Neutrophil (primary cell): Measurements from ENCODE around the gene C1QL2.

ENCODE experiments used
- H3K27ac ChIP-seq: fragments of 200-600 bp; sonication (generic); 2 replicates; pipeline ENCODE4 v1.5.1; 2016; ENCODE audit warnings: mild to moderate bottlenecking, moderate library complexity
- H3K27me3 ChIP-seq: fragments of 200-600 bp; sonication (generic); 2 replicates; pipeline ENCODE4 v1.6.0; 2016; ENCODE audit warnings: mild to moderate bottlenecking
- H3K36me3 ChIP-seq: fragments of 200-600 bp; sonication (generic); 2 replicates; pipeline ENCODE4 v1.5.1; 2017
- H3K4me1 ChIP-seq, 2 experiments: fragments of 200-600 bp in 1 of 2; sonication (generic) in 1 of 2; 1 replicate in 1 of 2; 2 replicates in 1 of 2; pipeline versions ENCODE4 v1.5.1 to v1.6.1; 2013 to 2016; ENCODE audit warnings: low read depth in 1 of 2, low read length in 1 of 2, mild to moderate bottlenecking in 1 of 2, moderate library complexity in 1 of 2; ENCODE audit not compliant: control insufficient read depth in 1 of 2, insufficient read depth in 1 of 2
- H3K4me3 ChIP-seq, 2 experiments: fragments of 200-600 bp in 1 of 2; sonication (generic) in 1 of 2; 1 replicate in 1 of 2; 2 replicates in 1 of 2; pipeline ENCODE4 v1.5.1; 2013 to 2016; ENCODE audit warnings: low read depth in 1 of 2, low read length in 1 of 2, mild to moderate bottlenecking in 1 of 2, moderate library complexity in 1 of 2
- H3K9me3 ChIP-seq: fragments of 200-600 bp; sonication (generic); 2 replicates; pipeline ENCODE4 v1.5.1; 2016
- TF ChIP-seq, protein P1 (sequence below): fragments of 200-600 bp; sonication (generic); IDR thresholded peaks from 2 replicates; pipeline ENCODE4 v1.5.1; 2016; ENCODE audit warnings: antibody characterized with exemption

Gene C1QL2

DNA sequence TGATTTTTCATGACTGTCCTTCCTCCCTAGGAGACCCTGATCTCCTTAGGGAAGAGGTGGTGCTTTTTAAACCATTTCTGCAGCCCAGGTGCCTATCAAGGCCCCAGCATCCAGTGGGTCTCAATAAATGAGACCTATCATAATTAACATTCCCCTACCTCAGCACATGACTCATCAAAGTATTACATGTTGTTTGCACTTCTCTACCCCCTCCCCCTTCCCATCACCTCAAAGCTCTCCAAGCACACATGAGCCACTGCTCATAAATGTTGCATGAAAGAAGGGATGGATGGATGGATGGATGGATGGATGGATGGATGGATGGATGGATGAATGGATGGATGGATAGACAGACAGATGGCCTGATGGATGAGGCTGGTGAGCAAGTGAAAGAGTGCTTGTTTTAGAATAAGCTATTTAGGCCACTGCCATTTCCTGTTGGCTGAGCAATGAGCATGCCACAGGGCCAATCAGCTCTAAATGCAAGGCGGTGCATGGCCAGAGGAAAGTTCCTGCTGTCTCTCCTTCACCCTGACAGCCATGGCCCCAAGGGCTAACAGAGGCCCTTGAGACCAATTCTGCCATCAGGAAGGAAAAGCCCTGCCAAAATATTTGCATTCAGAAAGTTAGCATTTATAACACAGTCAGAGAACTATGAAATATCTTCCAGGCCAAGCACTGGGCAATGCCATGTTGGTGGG lies 44.2 kb upstream of the C1QL2 start:
- H3K27me3 ChIP-seq: peaks cover 22% of the 10 kb centered on the region
- no peak overlapping the region for H3K27ac ChIP-seq
- no peaks in the 10 kb centered on the region for H3K36me3 ChIP-seq
- H3K9me3 ChIP-seq: no peaks in the 10 kb centered on the region
- H3K4me3 ChIP-seq: no peak overlapping the region
- no peaks in the 10 kb centered on the region for H3K4me1 ChIP-seq
- TF ChIP-seq, protein P1, sequence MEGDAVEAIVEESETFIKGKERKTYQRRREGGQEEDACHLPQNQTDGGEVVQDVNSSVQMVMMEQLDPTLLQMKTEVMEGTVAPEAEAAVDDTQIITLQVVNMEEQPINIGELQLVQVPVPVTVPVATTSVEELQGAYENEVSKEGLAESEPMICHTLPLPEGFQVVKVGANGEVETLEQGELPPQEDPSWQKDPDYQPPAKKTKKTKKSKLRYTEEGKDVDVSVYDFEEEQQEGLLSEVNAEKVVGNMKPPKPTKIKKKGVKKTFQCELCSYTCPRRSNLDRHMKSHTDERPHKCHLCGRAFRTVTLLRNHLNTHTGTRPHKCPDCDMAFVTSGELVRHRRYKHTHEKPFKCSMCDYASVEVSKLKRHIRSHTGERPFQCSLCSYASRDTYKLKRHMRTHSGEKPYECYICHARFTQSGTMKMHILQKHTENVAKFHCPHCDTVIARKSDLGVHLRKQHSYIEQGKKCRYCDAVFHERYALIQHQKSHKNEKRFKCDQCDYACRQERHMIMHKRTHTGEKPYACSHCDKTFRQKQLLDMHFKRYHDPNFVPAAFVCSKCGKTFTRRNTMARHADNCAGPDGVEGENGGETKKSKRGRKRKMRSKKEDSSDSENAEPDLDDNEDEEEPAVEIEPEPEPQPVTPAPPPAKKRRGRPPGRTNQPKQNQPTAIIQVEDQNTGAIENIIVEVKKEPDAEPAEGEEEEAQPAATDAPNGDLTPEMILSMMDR: no peak

DNA sequence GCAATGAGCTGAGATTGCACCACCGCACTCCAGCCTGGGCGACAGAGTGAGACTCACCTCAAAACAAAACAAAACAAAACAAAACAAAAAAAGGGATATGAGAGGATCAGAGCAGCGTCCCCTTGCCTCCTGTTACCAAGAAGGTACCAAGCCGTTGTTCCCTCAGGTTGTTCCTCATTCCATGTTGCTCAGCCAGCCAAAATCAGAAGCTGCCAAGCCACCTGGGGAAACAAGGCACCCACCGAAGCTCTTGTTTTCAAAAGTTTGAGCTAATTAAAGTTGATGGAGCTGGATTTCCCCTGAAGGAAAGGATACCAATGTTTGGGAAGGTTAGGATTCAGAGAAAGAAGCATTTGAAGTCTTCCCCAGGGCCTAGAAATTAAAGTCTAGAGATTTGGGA lies 43.3 kb upstream of the C1QL2 start:
- Histone ChIP-seq H3K4me1 (no peaks in the 10 kb centered on the region), H3K9me3 (no peaks in the 10 kb centered on the region), H3K27ac (no peak overlapping the region), H3K36me3 (no peaks in the 10 kb centered on the region), H3K27me3 (peaks cover 32% of the 10 kb centered on the region), H3K4me3 (no peak overlapping the region)
- TF ChIP-seq, protein P1: no peak

DNA sequence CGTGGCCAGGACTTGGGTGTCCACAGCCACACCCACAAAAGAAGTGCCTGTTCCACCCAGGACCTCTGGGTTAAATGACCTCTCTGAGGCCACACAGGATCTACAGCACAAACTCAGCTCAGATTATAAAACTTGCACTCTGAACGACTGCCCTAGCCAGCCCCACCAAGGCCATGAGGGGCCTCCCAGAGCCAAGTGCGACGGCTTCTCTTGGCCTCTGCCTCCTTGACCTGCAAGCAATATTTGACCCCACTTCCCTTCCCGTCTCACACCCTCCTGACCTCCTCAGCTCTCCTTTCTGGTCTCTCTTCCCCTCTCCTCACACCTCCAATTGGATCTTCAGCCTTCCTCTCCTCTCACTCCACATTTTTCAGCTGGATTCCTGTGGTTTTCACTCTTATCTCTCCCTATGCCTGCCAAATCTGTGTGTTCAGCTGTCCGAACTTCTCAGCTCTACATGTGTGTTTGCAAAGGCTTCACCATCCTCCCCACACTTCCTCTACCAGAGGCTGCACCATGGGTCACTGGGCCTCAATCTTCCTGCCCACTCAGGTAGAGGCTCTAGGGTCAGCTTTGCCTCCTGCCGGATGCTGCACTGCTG lies 39.8 kb upstream of the C1QL2 start:
- TF ChIP-seq, protein P1: no peak
- Histone ChIP-seq H3K9me3 (no peaks in the 10 kb centered on the region), H3K4me1 (no peaks in the 10 kb centered on the region), H3K36me3 (no peaks in the 10 kb centered on the region), H3K4me3 (no peak overlapping the region), H3K27ac (no peak overlapping the region), H3K27me3 (peaks cover 43% of the 10 kb centered on the region)

DNA sequence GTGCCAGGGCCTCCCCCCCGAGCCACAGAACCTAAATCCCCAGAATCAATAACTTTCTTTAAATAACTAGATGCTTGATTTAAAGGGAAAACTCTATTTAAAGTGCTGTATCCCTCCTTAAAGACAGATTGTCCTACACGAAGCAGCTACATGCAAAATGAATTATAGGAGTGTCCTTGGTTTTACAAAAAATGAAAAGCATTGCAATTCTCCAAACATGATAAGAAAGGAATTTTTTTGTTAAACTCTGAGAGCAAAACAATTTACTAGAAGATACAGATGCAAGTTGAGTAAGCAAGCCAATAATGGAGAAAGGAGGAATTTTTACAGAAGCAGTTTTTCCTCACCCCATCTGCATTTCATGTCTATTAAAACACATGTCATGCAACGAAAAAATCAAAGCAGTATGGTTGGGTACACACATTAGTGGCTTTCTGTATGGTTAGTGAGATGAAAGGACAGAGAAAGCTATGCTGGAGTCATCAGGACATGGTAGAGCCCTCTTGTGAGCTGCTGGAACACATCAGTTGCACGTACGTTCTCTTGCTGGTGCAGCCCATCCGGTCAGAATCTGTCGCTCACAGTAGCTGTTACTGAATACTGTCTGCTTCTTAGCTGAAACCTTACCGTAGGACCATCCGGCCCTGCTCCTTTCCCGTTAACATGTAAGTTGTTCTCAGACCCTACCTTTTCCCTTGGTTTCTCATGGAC lies 39.1 kb upstream of the C1QL2 start:
- H3K4me1 ChIP-seq: no peaks in the 10 kb centered on the region
- peaks cover 43% of the 10 kb centered on the region for H3K27me3 ChIP-seq
- TF ChIP-seq, protein P1: no peak
- H3K9me3 ChIP-seq: no peaks in the 10 kb centered on the region
- H3K4me3 ChIP-seq: no peak overlapping the region
- H3K36me3 ChIP-seq: no peaks in the 10 kb centered on the region
- no peak overlapping the region for H3K27ac ChIP-seq

DNA sequence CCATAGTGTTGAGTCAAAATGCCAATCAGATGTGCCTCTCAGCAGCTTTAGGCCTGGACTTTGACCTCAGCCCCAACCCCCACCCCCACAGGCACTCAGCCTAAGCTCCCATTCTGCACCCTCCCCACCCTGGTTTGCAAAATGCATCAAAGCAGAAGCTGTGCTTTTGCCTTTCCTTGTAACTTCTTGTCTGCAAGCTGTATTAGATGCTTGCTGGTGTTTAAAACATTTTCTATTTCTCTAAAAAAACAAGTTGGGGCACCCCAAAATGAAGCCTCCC lies 38.5 kb upstream of the C1QL2 start:
- Histone ChIP-seq H3K27me3 (peaks cover 43% of the 10 kb centered on the region), H3K27ac (no peak overlapping the region)
- TF ChIP-seq, protein P1: no peak

More for the DNA sequence above, 38.5 kb upstream of the C1QL2 start:
- Histone ChIP-seq H3K4me1 (no peaks in the 10 kb centered on the region), H3K9me3 (no peaks in the 10 kb centered on the region), H3K36me3 (no peaks in the 10 kb centered on the region), H3K4me3 (no peak overlapping the region)
